GM19240 (cell line): Measurements from ENCODE around the gene GBA2.

Experiments
- DNase-seq: peaks from one replicate; pipeline ENCODE4 v3.0.0; 2011; ENCODE audit warnings: low spot score; ENCODE audit not compliant: insufficient read length

Gene GBA2

GRCh38 chr9:35738924-35739323 lies 10.1 kb downstream of the GBA2 start:
- no peak for DNase-seq

GRCh38 chr9:35738186-35738585 lies 10.8 kb downstream of the GBA2 start:
- DNase-seq: no peak

GRCh38 chr9:35737143-35737542 lies 11.9 kb downstream of the GBA2 start:
- no peak for DNase-seq

DNA sequence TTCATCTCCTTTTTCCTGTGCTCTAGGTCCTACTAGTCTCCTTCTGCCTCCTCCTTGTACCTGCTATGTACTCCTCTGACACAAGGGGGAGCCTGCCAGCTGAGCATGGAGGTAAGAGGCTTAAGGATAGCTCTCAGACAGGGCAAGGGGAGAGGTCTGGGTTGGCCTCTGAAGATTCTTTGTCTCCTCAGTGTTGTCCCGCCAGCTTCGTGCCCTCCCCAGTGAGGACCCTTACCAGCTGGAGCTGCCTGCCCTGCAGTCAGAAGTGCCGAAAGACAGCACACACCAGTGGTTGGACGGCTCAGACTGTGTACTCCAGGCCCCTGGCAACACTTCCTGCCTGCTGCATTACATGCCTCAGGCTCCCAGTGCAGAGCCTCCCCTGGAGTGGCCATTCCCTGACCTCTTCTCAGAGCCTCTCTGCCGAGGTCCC lies 12.8 kb downstream of the GBA2 start:
- peak; percentile 61 for DNase-seq

- no peak for DNase-seq
These were observed 14.9 kb downstream of the GBA2 start for GRCh38 chr9:35734096-35734495.

- DNase-seq: no peak
These were observed 16.1 kb downstream of the GBA2 start for GRCh38 chr9:35732800-35733541.

GRCh38 chr9:35732185-35732799 lies 16.7 kb downstream of the GBA2 start, which contains the start of the genes CREB3 and TLN1:
CREB3 (plus strand) TSS chr9:35732666; CDS start chr9:35732773, 107 bp downstream.
TLN1 (minus strand) TSS chr9:35732195; CDS start chr9:35725694, 6,501 bp downstream.
- DNase-seq: peak; percentile 94

DNA sequence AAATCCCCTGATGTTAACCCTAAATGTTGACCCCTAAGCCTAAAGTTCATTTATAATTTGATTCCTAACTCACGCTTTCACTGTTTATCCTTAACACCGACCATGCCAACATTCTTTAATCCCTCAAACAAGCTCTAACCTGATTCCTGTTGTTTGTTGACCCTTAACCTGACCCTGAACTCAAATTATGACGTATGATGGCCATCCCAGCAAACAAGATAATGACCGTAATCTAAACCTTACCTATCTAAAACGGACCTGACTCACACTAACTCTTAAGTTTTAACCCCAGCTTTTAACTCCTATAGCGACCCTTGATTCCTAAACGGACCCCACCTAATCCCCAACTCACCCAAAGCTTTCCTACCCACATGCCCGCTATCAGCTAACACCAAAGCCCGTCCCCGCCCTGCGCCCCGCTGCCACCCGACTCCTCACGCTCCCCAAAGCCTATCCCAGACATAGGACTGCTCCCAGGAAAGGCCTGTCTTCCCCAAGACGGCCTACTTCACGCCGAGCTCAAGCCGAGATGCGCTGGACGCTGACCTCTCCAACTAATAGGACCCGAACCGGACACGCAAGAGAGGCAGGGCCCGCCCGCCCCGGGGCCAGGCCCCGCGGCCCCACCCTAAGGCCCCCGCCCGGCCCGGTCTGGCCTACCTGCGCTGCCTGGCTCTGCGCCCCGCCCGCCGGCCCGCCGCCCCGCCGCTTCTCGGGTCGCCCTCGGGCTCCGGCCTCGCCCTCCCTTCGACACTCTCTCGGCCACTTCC lies 17.4 kb downstream of the GBA2 start:
- no peak for DNase-seq

DNA sequence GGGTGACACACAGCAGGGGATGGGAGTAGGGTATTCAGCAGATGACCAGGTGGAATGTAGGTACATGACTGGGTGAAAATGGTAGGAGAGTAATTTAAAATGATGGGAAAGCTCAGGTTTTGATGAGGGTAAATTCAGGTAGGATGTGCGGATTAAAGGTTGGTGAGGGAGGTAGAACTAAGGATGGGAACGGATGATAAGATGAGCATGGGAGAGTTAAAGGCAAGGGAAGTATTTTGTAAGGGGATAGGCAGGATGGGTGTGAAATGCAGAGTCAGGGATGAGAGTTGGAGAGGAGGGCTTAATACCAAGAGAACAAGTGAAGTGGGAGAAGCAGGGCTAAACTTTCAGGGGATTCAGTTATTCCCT lies 18.6 kb downstream of the GBA2 start:
- no peak for DNase-seq

GRCh38 chr9:35729700-35730485 lies 19.1 kb downstream of the GBA2 start:
- DNase-seq: no peak

DNA sequence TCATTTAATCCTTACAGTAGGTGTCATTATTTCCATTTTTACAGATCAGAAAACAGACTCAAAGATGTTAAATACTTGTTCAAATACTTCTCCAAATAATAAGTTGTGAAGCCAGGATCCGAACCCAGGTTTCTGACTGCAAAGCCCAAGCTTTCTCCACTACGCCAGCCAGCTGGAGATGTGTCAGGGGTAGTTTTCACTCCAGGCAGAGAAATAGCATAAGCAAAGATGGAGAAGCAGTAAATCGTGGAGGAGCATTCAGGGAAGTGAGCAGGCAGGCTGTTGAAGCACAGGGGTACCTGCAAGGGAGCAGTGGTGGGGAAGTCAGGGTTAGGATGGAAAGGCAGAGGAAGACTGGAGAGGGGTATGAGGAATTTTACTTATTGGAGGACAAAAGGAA lies 19.9 kb downstream of the GBA2 start:
- no peak for DNase-seq

DNA sequence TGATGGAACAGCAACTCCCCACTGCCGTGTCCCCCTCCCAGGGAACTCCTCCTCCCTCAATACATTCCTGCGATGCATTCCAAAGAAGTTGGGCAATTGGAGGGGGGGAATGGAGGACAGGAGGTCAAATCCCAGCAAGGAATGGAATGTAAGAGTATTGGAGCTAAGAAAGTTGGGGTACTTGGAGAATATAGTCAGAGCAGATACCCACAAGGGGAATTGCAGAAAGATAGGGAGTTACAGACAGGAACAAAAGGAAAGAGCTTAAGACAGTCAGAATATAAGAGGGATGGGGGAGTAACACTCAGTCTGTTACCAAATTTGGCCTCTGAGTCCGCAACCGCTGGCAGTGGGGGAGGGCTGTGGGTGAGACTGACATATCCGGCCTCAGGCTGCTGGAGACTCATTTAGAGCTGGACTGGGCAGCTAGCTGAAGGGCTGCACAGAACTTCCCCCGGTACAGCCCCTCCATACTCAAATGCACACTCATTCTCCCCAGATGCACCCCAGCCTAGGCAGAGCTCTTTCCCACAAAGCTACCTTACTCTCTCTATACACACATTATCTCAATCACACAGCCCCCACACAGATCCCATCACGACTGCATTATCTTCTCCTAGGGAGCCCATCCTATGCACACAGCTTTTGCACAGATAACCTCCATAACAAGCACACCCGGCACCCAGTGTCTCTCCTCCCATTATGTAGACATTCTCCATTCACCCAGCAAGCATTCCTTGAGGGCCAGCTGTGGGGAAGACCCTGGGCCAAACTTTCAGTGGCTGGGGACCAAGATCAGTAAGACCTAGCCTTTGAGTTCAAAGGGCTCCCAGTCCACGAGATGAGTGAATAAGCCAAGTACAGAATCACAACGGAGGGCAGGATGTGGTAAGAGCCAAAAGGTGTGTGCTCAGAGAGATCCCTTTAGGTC lies 20.7 kb downstream of the GBA2 start:
- peak; percentile 58 for DNase-seq

- DNase-seq: no peak
These were observed 21.4 kb downstream of the GBA2 start for GRCh38 chr9:35727676-35728040.

DNA sequence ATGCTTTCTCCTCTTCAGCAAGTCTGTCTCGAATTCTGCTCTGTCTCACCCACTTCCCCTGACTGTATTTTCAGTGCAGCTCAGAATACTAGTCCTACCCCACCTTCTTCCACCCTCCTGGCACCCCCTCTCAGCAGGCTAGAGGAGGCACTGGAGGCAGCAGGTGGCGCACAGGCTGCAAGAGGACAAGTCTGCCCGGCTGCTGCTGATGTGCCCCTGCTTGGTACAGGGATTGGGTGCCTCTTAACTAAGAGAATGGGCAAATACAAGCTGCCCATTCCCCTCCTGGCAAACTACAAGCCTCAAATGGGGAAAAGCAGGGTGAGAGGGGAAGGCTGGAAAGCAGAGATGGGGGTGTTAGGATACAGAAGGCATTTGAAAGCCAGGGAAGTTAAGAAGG lies 22.1 kb downstream of the GBA2 start:
- DNase-seq: no peak

DNA sequence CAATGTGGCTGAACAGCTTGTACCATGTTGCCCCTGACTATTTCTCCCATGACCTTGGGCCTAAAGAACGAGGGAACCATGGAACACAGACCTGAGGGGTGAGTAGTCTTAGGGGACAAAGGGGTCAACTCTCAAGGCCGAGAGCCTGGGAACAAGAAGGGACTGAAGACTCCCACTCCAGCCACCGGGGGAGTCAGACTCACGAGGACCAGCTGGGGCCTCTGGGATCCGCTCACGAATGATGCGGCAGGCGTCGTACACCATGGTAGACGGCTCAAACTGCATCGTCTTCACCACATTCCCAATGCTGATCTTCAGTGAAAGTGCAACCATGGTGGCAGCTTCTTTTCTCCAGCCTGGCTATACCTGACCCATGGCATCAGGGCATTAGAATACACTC lies 23.7 kb downstream of the GBA2 start:
- DNase-seq: no peak

DNA sequence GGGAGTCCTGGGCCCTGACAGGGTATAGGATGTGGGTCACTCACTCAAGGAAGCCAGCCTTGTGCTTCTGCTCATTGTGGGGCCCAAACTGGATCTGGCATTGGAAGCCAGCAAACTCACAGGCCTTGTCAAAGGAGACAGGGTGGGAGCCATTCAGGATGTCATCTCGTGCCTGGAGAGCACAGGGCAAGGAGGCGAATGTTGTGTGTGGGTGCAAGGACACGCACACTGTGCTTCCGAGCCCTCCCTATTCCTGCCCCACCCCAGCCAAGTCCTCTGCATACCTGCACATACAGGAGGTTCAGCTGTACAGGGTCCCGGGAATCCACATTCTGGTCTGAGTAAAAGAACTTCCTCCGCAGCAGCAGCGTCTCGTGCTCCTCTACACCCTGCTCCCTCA lies 25.1 kb downstream of the GBA2 start:
- DNase-seq: no peak

DNA sequence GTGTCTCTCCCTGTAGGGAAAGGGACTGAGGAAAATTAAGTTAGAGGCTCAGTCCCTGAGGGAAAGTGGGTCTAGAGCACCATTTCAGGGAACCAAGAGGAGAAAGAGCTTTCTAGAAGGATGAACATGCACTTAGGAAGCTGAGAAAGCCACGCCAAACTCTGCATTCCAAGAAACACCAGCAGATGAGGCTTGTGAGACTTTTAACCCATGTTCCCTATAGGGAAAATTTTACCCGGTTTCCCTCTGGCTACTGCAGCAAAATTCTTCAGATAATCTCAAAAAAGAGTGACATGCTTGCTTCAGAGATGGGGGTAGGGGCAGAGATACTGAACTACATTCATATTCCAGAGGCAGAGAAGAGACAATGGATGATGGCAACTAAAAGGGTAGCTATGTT lies 25.6 kb downstream of the GBA2 start:
- DNase-seq: no peak

DNA sequence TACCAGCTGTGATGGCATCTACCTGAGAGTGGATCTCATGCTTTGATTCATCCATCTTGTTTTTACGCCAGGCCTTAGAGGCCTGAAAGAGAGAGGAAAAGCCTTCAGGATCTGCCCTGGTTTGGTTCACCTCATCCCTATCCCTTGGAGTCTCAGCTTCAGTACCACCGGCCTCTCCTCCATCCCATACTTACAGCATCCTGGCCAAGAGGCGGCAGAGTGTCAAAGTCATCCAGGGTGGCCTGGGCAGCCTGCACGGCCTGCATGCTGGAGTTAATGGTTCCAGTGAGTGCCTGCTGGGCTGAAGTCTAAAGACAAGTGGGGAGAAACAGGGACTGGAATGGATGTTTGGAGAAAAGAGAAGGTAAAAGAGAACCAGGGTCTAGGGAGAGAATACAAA lies 29.5 kb downstream of the GBA2 start:
- DNase-seq: no peak

GRCh38 chr9:35718721-35719511 lies 30.1 kb downstream of the GBA2 start:
- no peak for DNase-seq
